GM19035 (cell line): ENCODE data around the gene CSNK1E.

Experiments used
- ATAC-seq: cut with Tn5 transposase; IDR thresholded peaks from one replicate; pipeline ENCODE4 v1.9.1; 2021; ENCODE audit not compliant: unreplicated experiment

The CSNK1E gene

GRCh38 chr22:38282397-38282796 lies 34.8 kb downstream of the CSNK1E start:
- no peak for ATAC-seq

- ATAC-seq: no peak
Observed at GRCh38 chr22:38276166-38276565, 41.1 kb downstream of the CSNK1E start.

- ATAC-seq: peak; percentile 7
Observed at GRCh38 chr22:38273135-38273826, 44.0 kb downstream of the CSNK1E start.

- ATAC-seq: peak; percentile 75
Observed at GRCh38 chr22:38272373-38273134, 44.7 kb downstream of the CSNK1E start, which contains the start of gene TMEM184B. Gene TMEM184B, minus strand, starts transcription at chr22:38273010. Its CDS starts 25,049 bp downstream, at chr22:38247961.

GRCh38 chr22:38271927-38272372 lies 45.3 kb downstream of the CSNK1E start:
- ATAC-seq: peak; percentile 6

- ATAC-seq: no peak
Observed at GRCh38 chr22:38271101-38271500, 46.1 kb downstream of the CSNK1E start.

GRCh38 chr22:38270091-38270992 lies 46.9 kb downstream of the CSNK1E start:
- no peak for ATAC-seq

- no peak for ATAC-seq
Observed at GRCh38 chr22:38269466-38269865, 47.8 kb downstream of the CSNK1E start.

GRCh38 chr22:38267086-38267485 lies 50.1 kb downstream of the CSNK1E start:
- ATAC-seq: no peak

- ATAC-seq: no peak
Observed at GRCh38 chr22:38266120-38266519, 51.1 kb downstream of the CSNK1E start.

GRCh38 chr22:38264322-38264843 lies 52.9 kb downstream of the CSNK1E start:
- no peak for ATAC-seq

GRCh38 chr22:38262051-38262795 lies 55.0 kb downstream of the CSNK1E start:
- ATAC-seq: no peak

- ATAC-seq: no peak
Observed at GRCh38 chr22:38260761-38261681, 56.2 kb downstream of the CSNK1E start.

GRCh38 chr22:38259370-38259769 lies 57.9 kb downstream of the CSNK1E start:
- no peak for ATAC-seq

- no peak for ATAC-seq
Observed at GRCh38 chr22:38258895-38259294, 58.3 kb downstream of the CSNK1E start.

- ATAC-seq: no peak
Observed at GRCh38 chr22:38257650-38258250, 59.5 kb downstream of the CSNK1E start.

GRCh38 chr22:38257181-38257580 lies 60.1 kb downstream of the CSNK1E start:
- no peak for ATAC-seq

GRCh38 chr22:38255697-38256096 lies 61.5 kb downstream of the CSNK1E start:
- no peak for ATAC-seq

GRCh38 chr22:38251341-38251692 lies 65.9 kb downstream of the CSNK1E start:
- ATAC-seq: no peak
